GM19324 (cell line): ENCODE measurements around the gene ZFP1.

Source experiments
- ATAC-seq: cut with Tn5 transposase; IDR thresholded peaks from one replicate; pipeline ENCODE4 v1.9.1; 2021; ENCODE audit warnings: mild to moderate bottlenecking, moderate library complexity; ENCODE audit not compliant: unreplicated experiment, low FRiP score

The ZFP1 gene

GRCh38 chr16:75143941-75144340 is 4.4 kb upstream of the ZFP1 start:
- ATAC-seq, result no peak

- no peak for ATAC-seq
Measured at GRCh38 chr16:75147968-75148310, 385 bp upstream of the ZFP1 start.

GRCh38 chr16:75151798-75152197 is 3.5 kb downstream of the ZFP1 start:
- no peak for ATAC-seq

GRCh38 chr16:75152635-75153034 is 4.3 kb downstream of the ZFP1 start:
- ATAC-seq, result no peak

- ATAC-seq, result no peak
Measured at GRCh38 chr16:75160386-75160785, 12.1 kb downstream of the ZFP1 start.

- ATAC-seq, result no peak
Measured at GRCh38 chr16:75169899-75170405, 21.6 kb downstream of the ZFP1 start.

GRCh38 chr16:75172578-75172977 is 24.3 kb downstream of the ZFP1 start:
- no peak for ATAC-seq

GRCh38 chr16:75175074-75175473 is 26.8 kb downstream of the ZFP1 start:
- ATAC-seq, result no peak

GRCh38 chr16:75176926-75177325 is 28.6 kb downstream of the ZFP1 start:
- ATAC-seq, result no peak

GRCh38 chr16:75179208-75179607 is 30.9 kb downstream of the ZFP1 start:
- no peak for ATAC-seq

- ATAC-seq, result no peak
Measured at GRCh38 chr16:75181630-75182029, 33.3 kb downstream of the ZFP1 start.

GRCh38 chr16:75188832-75189477 is 40.6 kb downstream of the ZFP1 start:
- ATAC-seq, result no peak

- no peak for ATAC-seq
Measured at GRCh38 chr16:75189638-75190245, 41.4 kb downstream of the ZFP1 start.

GRCh38 chr16:75192606-75193264 is 44.4 kb downstream of the ZFP1 start:
- ATAC-seq, result no peak

- no peak for ATAC-seq
Measured at GRCh38 chr16:75193265-75193650, 44.9 kb downstream of the ZFP1 start.

GRCh38 chr16:75193730-75194444 is 45.6 kb downstream of the ZFP1 start:
- ATAC-seq, result no peak

- ATAC-seq, result no peak
Measured at GRCh38 chr16:75195811-75196790, 47.8 kb downstream of the ZFP1 start.

GRCh38 chr16:75196836-75197235 is 48.5 kb downstream of the ZFP1 start:
- no peak for ATAC-seq

GRCh38 chr16:75197522-75198134 is 49.3 kb downstream of the ZFP1 start:
- ATAC-seq, result no peak

- no peak for ATAC-seq
Measured at GRCh38 chr16:75198135-75198600, 49.8 kb downstream of the ZFP1 start.
